Gastrocnemius medialis (tissue), 4 donors: ENCODE measurements around the gene GGPS1. TPM values are rescaled to one million over a fixed set of nuclear protein-coding genes. Genes with fewer than 3 reads are reported as not detected.

Experiments used
- ATAC-seq, 2 donors: fragments of 150-250 bp; one replicate each; pipeline ENCODE4 v1.9.1; 2016
- DNase-seq, 2 donors: peaks; one replicate each; pipeline ENCODE4 v3.0.0-alpha.2; 2019
- H3K27ac ChIP-seq, 4 donors: fragments of 200-600 bp; sonication (generic); 1 replicate in 1 of 4; 2 replicates in 3 of 4; pipeline ENCODE4 v1.5.1; 2016 to 2018; ENCODE audit warnings: mild to moderate bottlenecking in 2 of 4, moderate library complexity in 1 of 4
- H3K27me3 ChIP-seq, 3 donors: fragments of 200-600 bp; sonication (generic) in 2 of 3; 1 replicate in 1 of 3; 2 replicates in 2 of 3; pipeline versions ENCODE4 v1.5.1 to v1.6.0; 2016 to 2019; ENCODE audit warnings: mild to moderate bottlenecking in 1 of 3, moderate library complexity in 1 of 3
- H3K36me3 ChIP-seq, 2 donors: fragments of 200-600 bp; sonication (generic) in 1 of 2; one replicate each; pipeline ENCODE4 v1.5.1; 2017 to 2018
- H3K4me1 ChIP-seq, 2 donors: fragments of 200-600 bp; sonication (generic) in 1 of 2; one replicate each; pipeline ENCODE4 v1.5.1; 2016 to 2017; ENCODE audit warnings: mild to moderate bottlenecking in 2 of 2
- H3K4me3 ChIP-seq, 4 donors: fragments of 200-600 bp; sonication (generic) in 3 of 4; 1 replicate in 1 of 4; 2 replicates in 3 of 4; pipeline ENCODE4 v1.5.1; 2016 to 2019; ENCODE audit warnings: mild to moderate bottlenecking in 2 of 4
- H3K9me3 ChIP-seq, 3 donors: fragments of 200-600 bp; sonication (generic) in 2 of 3; 1 replicate in 1 of 3; 2 replicates in 2 of 3; pipeline ENCODE4 v1.5.1; 2016 to 2019
- POLR2A ChIP-seq, 2 donors: fragments of 450-650 bp; IDR thresholded peaks; one replicate each; pipeline ENCODE4 v1.6.1; 2017; ENCODE audit warnings: antibody characterized with exemption in 2 of 2, mild to moderate bottlenecking in 2 of 2, moderate library complexity in 2 of 2
- in situ Hi-C, 4 donors: fragments of 200-750 bp; cut with MboI; loops; one replicate each; pipeline versions ENCODE4 v1.15.0 to v1.8.0; 2017; ENCODE audit warnings: low sequenced_read_pairs in 4 of 4
- intact Hi-C: fragments of 100-400 bp; cut with DNase I; formaldehyde crosslinking; loops from one replicate; pipeline ENCODE4 v1.15.1; 2023; ENCODE audit warnings: low total_unique reads
- total RNA-seq, 4 donors: library from RNA; depleted of rRNA; stranded (reverse); fragments of >200 nt; gene quantifications; one replicate each; pipeline versions ENCODE4 v1.1.0 to v1.2.3, GENCODE V29; 2016
- TF ChIP-seq, protein P1 (sequence below), 5 experiments: fragments of 450-650 bp in 3 of 5; fragments of 200-600 bp in 2 of 5; sonication (generic) in 2 of 5; IDR thresholded peaks in 4 of 5; conservative IDR thresholded peaks in 1 of 5; 1 replicate in 4 of 5; 2 replicates in 1 of 5; pipeline ENCODE4 v1.5.1; 2016 to 2019; ENCODE audit warnings: antibody characterized with exemption in 5 of 5, mild to moderate bottlenecking in 3 of 5, moderate library complexity in 3 of 5

GGPS1 gene
- total RNA-seq, 4 donors from 2014 or later: 14.5 to 21.9 (median 17.7) TPM

- H3K4me1 ChIP-seq: peaks cover 10 to 20% of the 10 kb centered on the region in 2 donors
- in situ Hi-C loops: no loop called here
- ATAC-seq (no peak), DNase-seq (no peak)
- TF ChIP-seq, protein P1, sequence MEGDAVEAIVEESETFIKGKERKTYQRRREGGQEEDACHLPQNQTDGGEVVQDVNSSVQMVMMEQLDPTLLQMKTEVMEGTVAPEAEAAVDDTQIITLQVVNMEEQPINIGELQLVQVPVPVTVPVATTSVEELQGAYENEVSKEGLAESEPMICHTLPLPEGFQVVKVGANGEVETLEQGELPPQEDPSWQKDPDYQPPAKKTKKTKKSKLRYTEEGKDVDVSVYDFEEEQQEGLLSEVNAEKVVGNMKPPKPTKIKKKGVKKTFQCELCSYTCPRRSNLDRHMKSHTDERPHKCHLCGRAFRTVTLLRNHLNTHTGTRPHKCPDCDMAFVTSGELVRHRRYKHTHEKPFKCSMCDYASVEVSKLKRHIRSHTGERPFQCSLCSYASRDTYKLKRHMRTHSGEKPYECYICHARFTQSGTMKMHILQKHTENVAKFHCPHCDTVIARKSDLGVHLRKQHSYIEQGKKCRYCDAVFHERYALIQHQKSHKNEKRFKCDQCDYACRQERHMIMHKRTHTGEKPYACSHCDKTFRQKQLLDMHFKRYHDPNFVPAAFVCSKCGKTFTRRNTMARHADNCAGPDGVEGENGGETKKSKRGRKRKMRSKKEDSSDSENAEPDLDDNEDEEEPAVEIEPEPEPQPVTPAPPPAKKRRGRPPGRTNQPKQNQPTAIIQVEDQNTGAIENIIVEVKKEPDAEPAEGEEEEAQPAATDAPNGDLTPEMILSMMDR (IDR thresholded peaks at IDR 0.05 in 4 of 5, conservative IDR thresholded peaks at IDR 0.05 in 1 of 5): no peak
- no peak for TF ChIP-seq POLR2A (IDR thresholded peaks at IDR 0.05)
- no peaks in the 10 kb centered on the region for H3K9me3 ChIP-seq
- H3K27me3 ChIP-seq: no peaks in the 10 kb centered on the region
- no peak overlapping the region for H3K4me3 ChIP-seq
- intact Hi-C loops: no loop called here
- no peak overlapping the region for H3K27ac ChIP-seq
- H3K36me3 ChIP-seq: no peaks in the 10 kb centered on the region
These were observed 15.1 kb upstream of the GGPS1 start for GRCh38 chr1:235313262-235313661.

DNA sequence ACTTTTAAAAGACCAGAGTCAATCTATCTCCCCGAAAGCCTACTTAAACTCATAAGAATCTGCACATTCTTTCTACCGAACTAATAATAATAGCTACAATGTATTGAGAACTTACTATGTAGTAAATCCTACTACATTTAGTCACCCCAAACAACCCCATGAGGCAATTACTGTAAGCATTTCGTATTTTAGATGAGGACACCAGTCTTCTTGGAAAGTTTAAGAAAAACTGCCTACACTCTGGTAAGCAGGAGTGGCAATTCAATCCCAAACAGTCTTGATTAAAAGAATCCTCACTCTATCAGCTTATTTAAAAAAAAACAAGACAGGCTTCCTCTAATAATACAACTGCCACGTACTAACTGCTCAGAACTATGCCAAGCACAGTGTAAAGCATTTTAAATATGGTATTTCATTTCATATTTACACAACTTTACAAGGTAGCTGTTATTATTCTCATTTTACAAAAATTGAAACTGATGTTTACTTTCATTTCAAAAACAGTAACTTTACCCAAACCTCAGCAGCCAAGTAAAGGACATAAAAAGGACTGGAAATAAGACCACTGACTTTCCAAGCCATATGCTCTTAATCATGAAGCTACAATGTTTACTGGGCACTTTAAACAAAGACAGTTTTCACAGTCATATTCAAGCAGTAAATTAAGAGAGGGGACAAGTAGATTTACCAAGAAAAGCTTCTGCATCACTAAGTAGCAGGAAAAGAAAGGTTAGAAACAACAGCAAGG, 14.3 kb upstream of the GGPS1 start:
- no peak for TF ChIP-seq POLR2A (IDR thresholded peaks at IDR 0.05)
- TF ChIP-seq, protein P1 (IDR thresholded peaks at IDR 0.05 in 4 of 5, conservative IDR thresholded peaks at IDR 0.05 in 1 of 5): no peak
- H3K27ac ChIP-seq: no peak overlapping the region
- intact Hi-C loops: no loop called here
- H3K36me3 ChIP-seq: no peaks in the 10 kb centered on the region
- H3K27me3 ChIP-seq: no peaks in the 10 kb centered on the region
- H3K4me1 ChIP-seq: peaks cover 10 to 20% of the 10 kb centered on the region in 2 donors
- no peak for DNase-seq
- in situ Hi-C loops: no loop called here
- no peak overlapping the region for H3K4me3 ChIP-seq
- no peaks in the 10 kb centered on the region for H3K9me3 ChIP-seq
- no peak for ATAC-seq

DNA sequence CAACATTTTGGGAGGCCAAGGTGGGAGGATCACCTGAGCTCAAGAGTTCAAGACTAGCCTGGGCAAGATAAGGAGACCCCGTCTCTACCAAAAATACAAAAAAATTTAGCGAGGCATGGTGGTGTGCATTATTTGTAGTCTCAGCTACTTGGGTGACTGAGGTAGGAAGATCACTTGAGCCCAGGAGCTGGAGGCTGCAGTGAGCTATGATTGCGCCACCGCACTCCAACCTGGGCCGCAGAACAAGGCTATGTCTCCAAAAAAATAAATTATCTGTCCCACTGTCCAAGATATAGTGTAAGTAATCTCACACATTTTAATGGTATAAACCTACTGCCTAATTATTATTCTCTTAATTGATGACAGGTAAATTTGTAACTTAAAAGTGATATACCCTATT, 13.2 kb upstream of the GGPS1 start:
- no peak overlapping the region for H3K4me3 ChIP-seq
- in situ Hi-C loops (no loop called here), intact Hi-C loops (no loop called here)
- no peaks in the 10 kb centered on the region for H3K9me3 ChIP-seq
- peaks cover 10 to 20% of the 10 kb centered on the region in 2 donors for H3K4me1 ChIP-seq
- no peaks in the 10 kb centered on the region for H3K27me3 ChIP-seq
- H3K27ac ChIP-seq: no peak overlapping the region
- DNase-seq (no peak), ATAC-seq (no peak)
- TF ChIP-seq, protein P1 (IDR thresholded peaks at IDR 0.05 in 4 of 5, conservative IDR thresholded peaks at IDR 0.05 in 1 of 5): no peak
- no peak for TF ChIP-seq POLR2A (IDR thresholded peaks at IDR 0.05)
- H3K36me3 ChIP-seq: no peaks in the 10 kb centered on the region

DNA sequence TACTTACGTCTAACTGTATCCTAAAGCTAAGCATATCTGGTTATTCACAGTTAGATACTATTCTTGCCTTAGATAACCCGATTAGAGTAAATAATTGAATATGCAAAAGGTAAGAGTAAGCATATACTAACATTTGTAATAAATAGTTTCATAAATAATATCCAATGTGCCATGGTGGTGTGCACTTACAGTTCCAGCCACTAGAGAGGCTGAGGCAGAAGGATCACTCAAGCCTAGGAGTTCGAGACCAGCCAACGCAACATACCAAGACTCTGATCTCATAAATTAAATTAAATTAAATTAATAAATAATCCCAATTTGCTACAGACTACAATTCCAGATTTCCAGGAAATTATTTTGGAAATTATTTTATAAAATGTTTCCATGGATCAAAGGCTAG, 12.6 kb upstream of the GGPS1 start:
- Histone ChIP-seq H3K9me3 (no peaks in the 10 kb centered on the region), H3K27ac (no peak overlapping the region), H3K36me3 (no peaks in the 10 kb centered on the region), H3K4me3 (no peak overlapping the region), H3K27me3 (no peaks in the 10 kb centered on the region), H3K4me1 (peaks cover 10 to 23% of the 10 kb centered on the region in 2 donors)
- intact Hi-C loops: no loop called here
- DNase-seq (no peak), ATAC-seq (no peak)
- TF ChIP-seq, protein P1 (IDR thresholded peaks at IDR 0.05 in 4 of 5, conservative IDR thresholded peaks at IDR 0.05 in 1 of 5): no peak
- no peak for TF ChIP-seq POLR2A (IDR thresholded peaks at IDR 0.05)
- in situ Hi-C loops: no loop called here
